A549 (cell line): Measurements from ENCODE around the gene OR5V1. TPM values are rescaled to one million over a fixed set of nuclear protein-coding genes. Genes with fewer than 3 reads are reported as not detected.

Experiments used
- ATAC-seq, 2 experiments: fragments of 200-7000 bp in 1 of 2; fragments of >200 bp in 1 of 2; cut with Nextera tagmentation in 1 of 2; cut with Tn5 transposase in 1 of 2; 3 replicates each; pipeline versions ENCODE4 v1.8.0 to v1.9.1; 2018 to 2020; ENCODE audit warnings: mild to moderate bottlenecking in 1 of 2, moderate library complexity in 1 of 2
- CTCF ChIA-PET: fragments of 300-600 bp; sonication (Branson Sonifier 250); formaldehyde crosslinking; extraction: SDS; loops from one replicate; lab custom pipeline; 2021; ENCODE audit warnings: antibody characterized with exemption, inconsistent platforms; lab: Yijun Ruan, JAX
- POLR2A ChIA-PET: fragments of 350-600 bp; formaldehyde crosslinking; extraction: SDS; loops from one replicate; lab custom pipeline; 2021; ENCODE audit warnings: antibody characterized with exemption, inconsistent platforms; lab: Yijun Ruan, JAX
- DNase-seq, 2 experiments: peaks; one replicate each; pipeline versions ENCODE4 v3.0.0 to v3.0.0-alpha.2; 2011 to 2016; ENCODE audit warnings: low read depth in 1 of 2, low spot score in 1 of 2
- FAIRE-seq: peaks from 2 replicates; lab custom pipeline; 2011; peaks lifted over from hg19 to GRCh38; lab: Jason Lieb, UNC
- H3K27ac ChIP-seq, 2 experiments: fragments of >200 bp; sonication (Bioruptor Twin); formaldehyde crosslinking; 3 replicates each; pipeline ENCODE4 v1.5.1; 2016 to 2017
- H3K4me1 ChIP-seq: fragments of >200 bp; sonication (Bioruptor Twin); formaldehyde crosslinking; 3 replicates; pipeline ENCODE4 v1.6.1; 2016
- H3K4me2 ChIP-seq: fragments of >200 bp; sonication (Bioruptor Twin); formaldehyde crosslinking; 3 replicates; pipeline ENCODE4 v1.6.1; 2016
- H3K4me3 ChIP-seq: fragments of >200 bp; sonication (Bioruptor Twin); formaldehyde crosslinking; 3 replicates; pipeline ENCODE4 v1.5.1; 2016
- H3K9me3 ChIP-seq: fragments of >200 bp; sonication (Bioruptor Twin); formaldehyde crosslinking; 3 replicates; pipeline ENCODE4 v1.6.1; 2016
- BHLHE40 ChIP-seq: IDR thresholded peaks from 2 replicates; pipeline ENCODE4 v1.6.1; 2012; ENCODE audit warnings: low read depth, low read length, inconsistent platforms
- CBX2 ChIP-seq: fragments of 200-600 bp; sonication (generic); IDR thresholded peaks from 2 replicates; pipeline ENCODE4 v1.6.1; 2016; ENCODE audit warnings: low read depth, mild to moderate bottlenecking, borderline replicate concordance
- CBX8 ChIP-seq: fragments of 200-600 bp; sonication (generic); IDR thresholded peaks from 2 replicates; pipeline ENCODE4 v1.6.1; 2016
- CHD4 ChIP-seq: fragments of 200-600 bp; sonication (generic); IDR thresholded peaks from 2 replicates; pipeline ENCODE4 v1.6.1; 2016; ENCODE audit warnings: antibody characterized with exemption, mild to moderate bottlenecking, borderline replicate concordance
- EP300 ChIP-seq, 2 experiments: fragments of >200 bp; sonication (Bioruptor Twin); formaldehyde crosslinking; IDR thresholded peaks; 2 replicates in 1 of 2; 3 replicates in 1 of 2; pipeline ENCODE4 v1.6.1; 2016 to 2017
- ESRRA ChIP-seq: fragments of 150-350 bp; IDR thresholded peaks from 2 replicates; pipeline ENCODE4 v1.6.1; 2014; ENCODE audit warnings: mild to moderate bottlenecking, low read length, borderline replicate concordance
- FOSB ChIP-seq: fragments of 250-450 bp; sonication (Bioruptor Pico); IDR thresholded peaks from 2 replicates; pipeline ENCODE4 v1.5.0; 2020; ENCODE audit warnings: mild to moderate bottlenecking, moderate library complexity
- HDAC2 ChIP-seq: fragments of 200-600 bp; sonication (generic); IDR thresholded peaks from 2 replicates; pipeline ENCODE4 v1.6.1; 2016
- HOXA7 ChIP-seq: fragments of 250-450 bp; sonication (Bioruptor Pico); IDR thresholded peaks from 2 replicates; pipeline ENCODE4 v1.5.0; 2020; ENCODE audit warnings: mild to moderate bottlenecking, moderate library complexity
- HOXB5 ChIP-seq: fragments of 250-450 bp; sonication (Bioruptor Pico); IDR thresholded peaks from 2 replicates; pipeline ENCODE4 v1.5.0; 2020; ENCODE audit warnings: mild to moderate bottlenecking, moderate library complexity
- JUN ChIP-seq, 2 experiments: fragments of >200 bp; sonication (Bioruptor Twin); formaldehyde crosslinking; IDR thresholded peaks; 2 replicates in 1 of 2; 3 replicates in 1 of 2; pipeline ENCODE4 v1.6.1; 2016 to 2017
- MAZ ChIP-seq: fragments of 150-350 bp; IDR thresholded peaks from 2 replicates; pipeline ENCODE4 v1.6.1; 2014; ENCODE audit warnings: antibody characterized with exemption, low read depth, low read length, borderline replicate concordance
- PHF8 ChIP-seq: fragments of 200-600 bp; sonication (generic); IDR thresholded peaks from 2 replicates; pipeline ENCODE4 v1.6.1; 2016; ENCODE audit warnings: low read depth, mild to moderate bottlenecking, antibody characterized with exemption, moderate library complexity, borderline replicate concordance
- RCOR1 ChIP-seq: fragments of 150-350 bp; IDR thresholded peaks from 2 replicates; pipeline ENCODE4 v1.6.1; 2014; ENCODE audit warnings: antibody characterized with exemption, low read length, low read depth
- RFX5 ChIP-seq: fragments of 450-650 bp; IDR thresholded peaks from 2 replicates; pipeline ENCODE4 v1.7.1; 2014; ENCODE audit warnings: antibody characterized with exemption, mild to moderate bottlenecking, moderate library complexity
- RNF2 ChIP-seq: fragments of 200-600 bp; sonication (generic); IDR thresholded peaks from 2 replicates; pipeline ENCODE4 v1.6.1; 2016; ENCODE audit warnings: low read depth, mild to moderate bottlenecking, antibody characterized with exemption, moderate library complexity, borderline replicate concordance
- SMC3 ChIP-seq: fragments of >200 bp; sonication (Bioruptor Twin); formaldehyde crosslinking; IDR thresholded peaks from 3 replicates; pipeline ENCODE4 v1.6.1; 2018; ENCODE audit warnings: inconsistent platforms
- TFCP2L1 ChIP-seq: fragments of 250-450 bp; sonication (Bioruptor Pico); IDR thresholded peaks from 2 replicates; pipeline ENCODE4 v1.5.0; 2021; ENCODE audit warnings: mild to moderate bottlenecking
- TP53 ChIP-seq: fragments of 250-450 bp; sonication (Bioruptor Pico); IDR thresholded peaks from 2 replicates; pipeline ENCODE4 v1.5.0; 2021; ENCODE audit warnings: mild to moderate bottlenecking, moderate library complexity
- ZC3H11A ChIP-seq: fragments of 450-650 bp; IDR thresholded peaks from 2 replicates; pipeline ENCODE4 v1.6.1; 2014; ENCODE audit warnings: antibody characterized with exemption, mild to moderate bottlenecking
- ZNF302 ChIP-seq: fragments of 250-450 bp; sonication (Bioruptor Pico); IDR thresholded peaks from 2 replicates; pipeline ENCODE4 v1.9.0; 2021; ENCODE audit warnings: inconsistent platforms, mild to moderate bottlenecking, moderate library complexity
- ZSCAN20 ChIP-seq: fragments of 250-450 bp; sonication (Bioruptor Pico); IDR thresholded peaks from 2 replicates; pipeline ENCODE4 v1.8.0; 2022; ENCODE audit warnings: mild to moderate bottlenecking, moderate library complexity
- WGBS: methylation state at CpG from one replicate; pipeline ENCODE4 v1.1.6; 2017; ENCODE audit errors: missing lambda C conversion rate; 5-methylcytosine and 5-hydroxymethylcytosine counted together
- polyA minus RNA-seq: library from RNA; depleted of rRNA, polyadenylated mRNA; stranded (reverse); fragments of >200 nt; gene quantifications from 2 replicates; pipeline ENCODE4 v1.2.3, GENCODE V29; 2011; rRNA and poly(A)+ RNA removed
- polyA plus RNA-seq, 4 experiments: library from polyadenylated mRNA; depleted of rRNA in 3 of 4; stranded (reverse); fragments of >200 nt; fragmentation: RNase III in 1 of 4; extraction: RNeasy Plus Mini Kit Qiagen cat#74134 plus additional on column Dnase treatment in 1 of 4; gene quantifications; 2 replicates in 3 of 4; 3 replicates in 1 of 4; pipeline ENCODE4 v1.2.3, GENCODE V29; 2011 to 2017
- TF ChIP-seq, protein P1 (sequence below): IDR thresholded peaks from 2 replicates; pipeline ENCODE4 v1.6.1; 2012
- TF ChIP-seq, protein P2 (sequence below): fragments of 450-650 bp; IDR thresholded peaks from 2 replicates; pipeline ENCODE4 v1.6.1; 2014; ENCODE audit warnings: antibody characterized with exemption
- TF ChIP-seq, protein P3 (sequence below): fragments of >200 bp; sonication (Bioruptor Twin); formaldehyde crosslinking; IDR thresholded peaks from 2 replicates; pipeline ENCODE4 v1.6.1; 2016
- TF ChIP-seq, protein P4 (sequence below): fragments of 150-350 bp; IDR thresholded peaks from 2 replicates; pipeline ENCODE4 v1.6.1; 2014; ENCODE audit warnings: low read depth, mild to moderate bottlenecking, low read length
- TF ChIP-seq, protein P5 (sequence below): IDR thresholded peaks from 2 replicates; pipeline ENCODE4 v1.6.1; 2012; ENCODE audit warnings: low read depth, borderline replicate concordance
- TF ChIP-seq, protein P6 (sequence below): IDR thresholded peaks from 2 replicates; pipeline ENCODE4 v1.6.1; 2012

The OR5V1 gene
- polyA plus RNA-seq (2011; rRNA removed) = not detected in 2 replicates
- polyA plus RNA-seq (2012; cell fraction: cytosol; rRNA removed) = not detected in 2 replicates
- polyA plus RNA-seq (2012; cell fraction: nucleus; rRNA removed) = not detected in 2 replicates
- not detected in 3 replicates for polyA plus RNA-seq (2017; fragmentation: RNase III; extraction: RNeasy Plus Mini Kit Qiagen cat#74134 plus additional on column Dnase treatment)
- polyA minus RNA-seq = not detected in 2 replicates

DNA sequence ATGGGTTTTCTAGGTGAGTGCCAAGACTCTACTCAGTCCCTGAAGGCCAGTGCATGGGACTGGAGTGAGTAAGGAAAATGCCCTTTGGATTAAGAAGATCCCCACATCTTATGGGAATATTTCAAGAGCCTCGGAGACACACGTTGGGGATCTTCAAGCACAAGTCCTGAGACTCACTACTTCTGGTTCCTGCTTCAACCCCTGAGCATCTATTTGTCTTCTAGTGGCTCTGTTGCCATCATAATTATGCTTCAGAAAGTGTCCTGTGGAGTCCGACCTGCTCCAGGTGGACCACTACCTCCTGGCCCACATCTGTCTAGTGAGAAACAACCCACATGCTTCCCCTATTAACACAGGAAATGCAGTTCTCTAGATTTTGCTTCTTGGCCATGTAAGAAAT is at the start of gene OR5V1:
Gene OR5V1 (minus strand): TSS at position 101 of the 400 bp plus-strand sequence. CDS start 12,670 bp downstream, outside the sequence.
- Histone ChIP-seq H3K4me3 (no peak within 1 kb of the TSS), H3K4me2 (no peak within 1 kb of the TSS), H3K9me3 (no peaks in the 10 kb centered on the region), H3K27ac (no peak within 1 kb of the TSS), H3K4me1 (no peaks in the 10 kb centered on the region)
- ChIA-PET CTCF (interaction anchor here (1.4 kb wide), 1 partner anchor 8 kb away, joined by 4 read pairs; no protein-coding TSS in a partner anchor), POLR2A (no interaction called here)
- 2% methylated on average over 3 of the region's 3 CpGs for WGBS
- no peak for DNase-seq
- no peak for FAIRE-seq
- no peak for ATAC-seq
- TF ChIP-seq ESRRA (no peak), ZNF302 (CRISPR knock-in tag) (no peak), JUN (IDR thresholded peaks at IDR 0.05) (no peak), CBX2 (no peak), CHD4 (no peak), RCOR1 (no peak), RNF2 (no peak), PHF8 (no peak), HDAC2 (no peak), TFCP2L1 (CRISPR knock-in tag) (no peak), MAZ (no peak), SMC3 (no peak), RFX5 (no peak), ZSCAN20 (CRISPR knock-in tag) (no peak)
- TF ChIP-seq, protein P1, sequence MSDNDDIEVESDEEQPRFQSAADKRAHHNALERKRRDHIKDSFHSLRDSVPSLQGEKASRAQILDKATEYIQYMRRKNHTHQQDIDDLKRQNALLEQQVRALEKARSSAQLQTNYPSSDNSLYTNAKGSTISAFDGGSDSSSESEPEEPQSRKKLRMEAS = no peak
- TF ChIP-seq, protein P2, sequence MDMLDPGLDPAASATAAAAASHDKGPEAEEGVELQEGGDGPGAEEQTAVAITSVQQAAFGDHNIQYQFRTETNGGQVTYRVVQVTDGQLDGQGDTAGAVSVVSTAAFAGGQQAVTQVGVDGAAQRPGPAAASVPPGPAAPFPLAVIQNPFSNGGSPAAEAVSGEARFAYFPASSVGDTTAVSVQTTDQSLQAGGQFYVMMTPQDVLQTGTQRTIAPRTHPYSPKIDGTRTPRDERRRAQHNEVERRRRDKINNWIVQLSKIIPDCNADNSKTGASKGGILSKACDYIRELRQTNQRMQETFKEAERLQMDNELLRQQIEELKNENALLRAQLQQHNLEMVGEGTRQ = no peak
- TF ChIP-seq, protein P3, sequence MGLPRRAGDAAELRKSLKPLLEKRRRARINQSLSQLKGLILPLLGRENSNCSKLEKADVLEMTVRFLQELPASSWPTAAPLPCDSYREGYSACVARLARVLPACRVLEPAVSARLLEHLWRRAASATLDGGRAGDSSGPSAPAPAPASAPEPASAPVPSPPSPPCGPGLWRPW = no peak
- TF ChIP-seq, protein P4, sequence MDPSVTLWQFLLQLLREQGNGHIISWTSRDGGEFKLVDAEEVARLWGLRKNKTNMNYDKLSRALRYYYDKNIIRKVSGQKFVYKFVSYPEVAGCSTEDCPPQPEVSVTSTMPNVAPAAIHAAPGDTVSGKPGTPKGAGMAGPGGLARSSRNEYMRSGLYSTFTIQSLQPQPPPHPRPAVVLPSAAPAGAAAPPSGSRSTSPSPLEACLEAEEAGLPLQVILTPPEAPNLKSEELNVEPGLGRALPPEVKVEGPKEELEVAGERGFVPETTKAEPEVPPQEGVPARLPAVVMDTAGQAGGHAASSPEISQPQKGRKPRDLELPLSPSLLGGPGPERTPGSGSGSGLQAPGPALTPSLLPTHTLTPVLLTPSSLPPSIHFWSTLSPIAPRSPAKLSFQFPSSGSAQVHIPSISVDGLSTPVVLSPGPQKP = no peak

DNA sequence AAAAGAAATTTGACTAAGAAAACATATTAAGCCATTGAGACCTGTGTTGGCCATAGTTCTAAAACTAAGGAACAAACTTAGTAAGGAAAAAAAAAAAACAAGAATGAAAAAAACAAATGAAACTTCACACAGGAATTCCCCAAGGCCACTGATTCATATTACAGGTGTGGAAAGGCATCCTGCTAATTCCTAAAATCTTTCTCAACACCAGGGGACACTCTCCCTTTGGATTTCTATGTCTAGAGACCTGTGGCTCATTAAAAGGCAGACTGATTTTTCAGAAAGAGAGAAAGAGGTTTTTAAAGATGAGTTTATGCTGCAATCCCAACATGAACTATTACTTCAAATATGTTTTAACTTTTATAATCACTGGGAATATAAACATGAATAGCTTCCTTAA is 45.9 kb upstream of the OR5V1 start, which contains the start of gene OR12D1:
Gene OR12D1 (plus strand): TSS at position 341 of the 400 bp plus-strand sequence.
- no peak for ATAC-seq

More for the DNA sequence above, 45.9 kb upstream of the OR5V1 start, which contains the start of gene OR12D1:
- TF ChIP-seq TP53 = no peak
- TF ChIP-seq ZC3H11A = no peak
- TF ChIP-seq HOXA7 (CRISPR knock-in tag) = no peak
- TF ChIP-seq HOXB5 (CRISPR knock-in tag) = no peak
- no peak for TF ChIP-seq MAZ
- TF ChIP-seq RFX5 = no peak
- no peak for TF ChIP-seq CBX8
- TF ChIP-seq, protein P5, sequence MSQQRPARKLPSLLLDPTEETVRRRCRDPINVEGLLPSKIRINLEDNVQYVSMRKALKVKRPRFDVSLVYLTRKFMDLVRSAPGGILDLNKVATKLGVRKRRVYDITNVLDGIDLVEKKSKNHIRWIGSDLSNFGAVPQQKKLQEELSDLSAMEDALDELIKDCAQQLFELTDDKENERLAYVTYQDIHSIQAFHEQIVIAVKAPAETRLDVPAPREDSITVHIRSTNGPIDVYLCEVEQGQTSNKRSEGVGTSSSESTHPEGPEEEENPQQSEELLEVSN = no peak
- TF ChIP-seq, protein P6, sequence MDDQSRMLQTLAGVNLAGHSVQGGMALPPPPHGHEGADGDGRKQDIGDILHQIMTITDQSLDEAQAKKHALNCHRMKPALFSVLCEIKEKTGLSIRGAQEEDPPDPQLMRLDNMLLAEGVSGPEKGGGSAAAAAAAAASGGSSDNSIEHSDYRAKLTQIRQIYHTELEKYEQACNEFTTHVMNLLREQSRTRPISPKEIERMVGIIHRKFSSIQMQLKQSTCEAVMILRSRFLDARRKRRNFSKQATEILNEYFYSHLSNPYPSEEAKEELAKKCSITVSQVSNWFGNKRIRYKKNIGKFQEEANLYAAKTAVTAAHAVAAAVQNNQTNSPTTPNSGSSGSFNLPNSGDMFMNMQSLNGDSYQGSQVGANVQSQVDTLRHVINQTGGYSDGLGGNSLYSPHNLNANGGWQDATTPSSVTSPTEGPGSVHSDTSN = no peak
- no peak for TF ChIP-seq ESRRA
- TF ChIP-seq RNF2 = no peak
- no peak for TF ChIP-seq FOSB (CRISPR knock-in tag)
- TF ChIP-seq EP300 (IDR thresholded peaks at IDR 0.05) = no peak
- TF ChIP-seq, protein P3 = no peak
- no peak for TF ChIP-seq BHLHE40
- H3K4me2 ChIP-seq = no peak within 1 kb of the TSS
- no peak for DNase-seq
- no peaks in the 10 kb centered on the region for H3K4me1 ChIP-seq
- ChIA-PET POLR2A (no interaction called here), CTCF (interaction anchor here (1.1 kb wide), 1 partner anchor 175 kb away, joined by 3 read pairs; no protein-coding TSS in a partner anchor)
- no peaks in the 10 kb centered on the region for H3K9me3 ChIP-seq
- H3K27ac ChIP-seq = no peak within 1 kb of the TSS
- FAIRE-seq = no peak
- H3K4me3 ChIP-seq = no peak within 1 kb of the TSS
